ENCODE data around the gene MTA3. TPM values are rescaled to one million over a fixed set of nuclear protein-coding genes. Genes with fewer than 3 reads are reported as not detected.
"Not testable (repeated sequence)": the region's sequence is repeated elsewhere in the genome, so short reads cannot be mapped to it uniquely, and the experiment has no call there.

Gene MTA3
- total RNA-seq, 2 donors from 2014 or later: 22.7 to 30.9 TPM

GRCh38 chr2:42696987-42697386, 128.6 kb downstream of the MTA3 start:
- no peaks in the 10 kb centered on the region for H3K9me3 Mint-ChIP-seq
- no peak overlapping the region for H3K27ac Mint-ChIP-seq
- H3K4me1 Mint-ChIP-seq: no peaks in the 10 kb centered on the region
- no peaks in the 10 kb centered on the region for H3K27me3 Mint-ChIP-seq
- H3K36me3 Mint-ChIP-seq (ENCODE audit: low read depth): peaks cover 2% of the 10 kb centered on the region
- no peak overlapping the region for H3K4me3 Mint-ChIP-seq
- ATAC-seq (replicated peaks): no peak

DNA sequence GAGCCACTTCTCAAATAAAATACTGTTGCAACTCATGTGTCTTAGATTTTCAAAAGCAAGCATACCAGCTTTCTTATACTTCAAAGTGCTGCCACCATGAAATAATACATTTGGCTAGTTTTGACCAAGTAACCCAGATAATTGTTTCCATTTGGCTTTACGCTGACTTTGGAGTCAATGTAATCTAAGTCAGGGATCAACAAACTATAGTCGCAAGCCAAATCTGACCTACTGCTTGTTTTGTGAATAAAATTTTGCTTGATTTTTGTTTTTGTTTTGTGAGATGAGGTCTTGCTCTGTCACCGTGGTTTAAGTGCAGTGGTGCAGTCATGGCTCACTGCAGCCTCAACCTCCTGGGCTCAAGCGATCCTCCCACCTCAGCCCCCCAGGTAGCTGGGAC, 130.5 kb downstream of the MTA3 start:
- Mint-ChIP-seq H3K9me3 (no peaks in the 10 kb centered on the region), H3K36me3 (ENCODE audit: low read depth) (peaks cover 9% of the 10 kb centered on the region), H3K4me3 (no peak overlapping the region), H3K27me3 (no peaks in the 10 kb centered on the region), H3K27ac (no peak overlapping the region), H3K4me1 (no peaks in the 10 kb centered on the region)
- no peak for ATAC-seq (replicated peaks)

DNA sequence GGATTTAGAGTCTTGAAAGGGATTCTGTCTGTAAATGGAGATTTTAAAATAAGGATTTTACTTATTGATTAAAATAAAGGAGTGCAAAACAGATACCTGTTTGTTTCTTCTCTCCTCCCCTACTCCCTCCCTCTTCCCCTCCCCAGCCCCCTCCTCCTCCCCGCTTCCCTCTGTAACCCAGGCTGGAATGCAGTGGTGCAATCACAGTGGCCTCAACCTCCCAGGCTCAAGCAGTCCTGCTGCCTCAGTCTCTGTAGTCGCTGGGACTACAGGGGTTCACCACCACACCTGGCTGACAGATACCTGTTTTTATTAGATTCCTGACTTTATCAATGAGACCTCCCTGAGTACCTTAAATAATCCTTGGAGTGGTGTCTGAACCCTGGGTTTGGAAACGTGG, 138.4 kb downstream of the MTA3 start:
- peaks cover 45% of the 10 kb centered on the region for H3K36me3 Mint-ChIP-seq (ENCODE audit: low read depth)
- H3K27me3 Mint-ChIP-seq: no peaks in the 10 kb centered on the region
- no peak overlapping the region for H3K4me3 Mint-ChIP-seq
- ATAC-seq (replicated peaks): no peak
- no peaks in the 10 kb centered on the region for H3K4me1 Mint-ChIP-seq
- no peaks in the 10 kb centered on the region for H3K9me3 Mint-ChIP-seq
- no peak overlapping the region for H3K27ac Mint-ChIP-seq

- Mint-ChIP-seq H3K9me3 (no peaks in the 10 kb centered on the region), H3K36me3 (ENCODE audit: low read depth) (peaks cover 43% of the 10 kb centered on the region), H3K27ac (no peak overlapping the region), H3K4me1 (no peaks in the 10 kb centered on the region), H3K4me3 (no peak overlapping the region), H3K27me3 (no peaks in the 10 kb centered on the region)
- no peak for ATAC-seq (replicated peaks)
Measured at GRCh38 chr2:42708179-42708578, 139.7 kb downstream of the MTA3 start.

DNA sequence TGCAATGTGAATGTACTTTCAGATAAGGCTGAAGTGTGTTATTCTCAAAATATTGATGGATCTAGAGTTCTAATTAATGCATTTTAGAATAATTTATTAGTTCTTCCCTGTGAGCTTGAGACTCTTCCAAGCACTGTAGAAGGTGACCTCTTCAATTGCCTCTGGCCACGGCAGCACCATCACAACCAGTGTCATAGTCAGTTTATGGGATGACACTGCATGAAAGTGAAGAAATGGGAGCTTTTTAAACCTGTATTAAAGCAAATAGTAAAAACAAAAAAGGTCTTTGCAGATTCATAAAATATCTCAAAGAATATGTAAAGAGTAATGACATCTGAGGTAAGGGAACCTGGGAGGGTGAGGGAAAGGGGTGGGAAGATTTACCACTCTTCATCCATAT, 143.5 kb downstream of the MTA3 start:
- no peak overlapping the region for H3K4me3 Mint-ChIP-seq
- H3K27me3 Mint-ChIP-seq: no peaks in the 10 kb centered on the region
- H3K4me1 Mint-ChIP-seq: no peaks in the 10 kb centered on the region
- H3K36me3 Mint-ChIP-seq (ENCODE audit: low read depth): peaks cover 25% of the 10 kb centered on the region
- H3K27ac Mint-ChIP-seq: no peak overlapping the region
- no peak for ATAC-seq (replicated peaks)
- H3K9me3 Mint-ChIP-seq: no peaks in the 10 kb centered on the region

- no peaks in the 10 kb centered on the region for H3K4me1 Mint-ChIP-seq
- H3K4me3 Mint-ChIP-seq: no peak overlapping the region
- H3K27ac Mint-ChIP-seq: no peak overlapping the region
- no peaks in the 10 kb centered on the region for H3K9me3 Mint-ChIP-seq
- peaks cover 15% of the 10 kb centered on the region for H3K36me3 Mint-ChIP-seq (ENCODE audit: low read depth)
- no peak for ATAC-seq (replicated peaks)
- H3K27me3 Mint-ChIP-seq: no peaks in the 10 kb centered on the region
Measured at GRCh38 chr2:42712934-42713333, 144.5 kb downstream of the MTA3 start.

- Mint-ChIP-seq H3K27ac (no peak overlapping the region), H3K4me1 (no peaks in the 10 kb centered on the region), H3K27me3 (no peaks in the 10 kb centered on the region), H3K36me3 (ENCODE audit: low read depth) (peaks cover 5% of the 10 kb centered on the region), H3K9me3 (no peaks in the 10 kb centered on the region), H3K4me3 (no peak overlapping the region)
- no peak for ATAC-seq (replicated peaks)
Measured at GRCh38 chr2:42713920-42714319, 145.5 kb downstream of the MTA3 start.

DNA sequence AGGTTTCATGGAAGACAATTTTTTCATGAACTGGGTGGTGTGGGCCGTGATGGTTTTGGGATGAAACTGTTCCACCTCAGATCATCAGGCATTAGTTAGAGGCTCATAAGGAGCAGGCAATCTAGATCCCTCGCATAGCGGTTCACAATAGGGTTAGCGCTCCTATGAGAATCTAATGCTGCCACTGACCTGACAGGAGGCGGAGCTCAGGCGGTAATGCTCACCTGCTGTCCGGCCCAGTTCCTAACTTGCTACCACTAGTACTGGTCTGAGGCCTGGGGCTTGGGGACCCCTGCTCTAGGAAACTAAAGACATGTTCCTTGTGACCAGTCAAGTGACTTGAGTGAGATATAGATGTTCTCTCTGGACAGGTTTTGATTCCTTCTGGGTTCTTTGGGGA, 146.3 kb downstream of the MTA3 start:
- Mint-ChIP-seq H3K27me3 (no peaks in the 10 kb centered on the region), H3K27ac (no peak overlapping the region), H3K36me3 (ENCODE audit: low read depth) (no peaks in the 10 kb centered on the region), H3K9me3 (no peaks in the 10 kb centered on the region), H3K4me1 (no peaks in the 10 kb centered on the region), H3K4me3 (no peak overlapping the region)
- no peak for ATAC-seq (replicated peaks)

DNA sequence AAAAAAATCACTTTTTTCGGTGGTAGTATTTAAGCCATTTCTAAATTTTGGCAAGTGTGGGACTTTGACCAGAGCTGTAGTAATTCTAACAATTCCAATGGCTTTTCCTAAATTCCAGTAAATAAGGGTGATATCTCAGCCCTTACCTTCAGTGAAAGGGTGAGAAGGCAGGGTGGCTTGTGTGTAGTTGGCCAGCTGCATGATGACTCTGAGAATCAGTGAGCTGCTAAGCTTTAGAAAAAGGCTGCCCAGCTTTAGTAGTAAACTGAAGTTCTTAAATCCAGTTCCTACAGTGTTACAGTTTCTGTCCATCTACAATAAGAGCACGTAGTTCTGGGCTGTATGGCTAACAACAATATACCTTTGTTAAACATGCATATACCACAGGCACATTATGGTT, 153.5 kb downstream of the MTA3 start:
- Mint-ChIP-seq H3K27ac (peak overlapping the region; percentile 70), H3K4me1 (peaks cover 7% of the 10 kb centered on the region), H3K9me3 (no peaks in the 10 kb centered on the region), H3K4me3 (no peak overlapping the region), H3K27me3 (no peaks in the 10 kb centered on the region), H3K36me3 (ENCODE audit: low read depth) (peaks cover 6% of the 10 kb centered on the region)
- no peak for ATAC-seq (replicated peaks)

DNA sequence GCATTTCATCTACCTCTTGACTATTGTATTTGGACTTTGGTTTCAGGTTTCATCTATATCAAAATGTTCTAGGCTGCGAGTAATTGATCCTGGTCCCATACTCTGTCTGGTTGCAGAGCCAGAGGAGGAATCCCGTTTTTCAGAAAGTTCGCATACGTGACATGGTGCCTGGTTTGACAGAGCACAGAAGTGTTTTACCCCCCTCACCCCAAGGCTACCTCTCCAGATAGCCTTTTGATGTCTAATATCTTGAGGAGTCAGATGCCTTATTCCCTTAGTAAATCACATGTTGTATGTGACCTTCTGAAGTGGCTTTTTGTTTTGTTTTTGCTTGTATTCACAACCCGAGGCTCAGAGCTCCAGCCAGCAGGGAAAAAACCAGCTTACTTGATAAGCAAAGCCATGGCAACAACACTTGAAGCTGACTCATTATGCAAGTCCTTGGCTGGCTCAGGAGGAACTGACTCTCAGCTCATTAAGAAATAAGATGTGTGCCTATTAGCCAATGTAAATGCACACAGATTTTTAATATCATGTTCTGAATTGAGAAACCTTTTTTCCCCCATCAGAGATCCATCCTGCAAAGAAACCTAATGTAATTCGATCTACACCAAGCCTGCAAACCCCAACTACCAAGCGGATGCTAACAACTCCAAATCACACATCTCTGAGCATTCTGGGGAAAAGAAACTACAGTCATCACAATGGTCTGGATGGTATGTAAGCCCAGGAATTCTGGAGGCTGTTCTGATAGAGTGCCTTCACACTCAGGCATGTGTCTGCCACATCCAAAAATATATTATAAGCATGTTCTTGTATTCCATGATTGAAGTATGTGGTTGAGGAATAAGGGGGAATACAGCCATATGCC, 154.1 kb downstream of the MTA3 start:
- H3K9me3 Mint-ChIP-seq: no peaks in the 10 kb centered on the region
- peak; percentile 94 for ATAC-seq (replicated peaks)
- H3K27me3 Mint-ChIP-seq: no peaks in the 10 kb centered on the region
- no peak overlapping the region for H3K4me3 Mint-ChIP-seq
- peaks cover 6% of the 10 kb centered on the region for H3K36me3 Mint-ChIP-seq (ENCODE audit: low read depth)
- H3K4me1 Mint-ChIP-seq: peaks cover 7% of the 10 kb centered on the region
- H3K27ac Mint-ChIP-seq: peak overlapping the region; percentile 70

- H3K27me3 Mint-ChIP-seq: no peaks in the 10 kb centered on the region
Measured at GRCh38 chr2:42723465-42723864, 155.0 kb downstream of the MTA3 start.

DNA sequence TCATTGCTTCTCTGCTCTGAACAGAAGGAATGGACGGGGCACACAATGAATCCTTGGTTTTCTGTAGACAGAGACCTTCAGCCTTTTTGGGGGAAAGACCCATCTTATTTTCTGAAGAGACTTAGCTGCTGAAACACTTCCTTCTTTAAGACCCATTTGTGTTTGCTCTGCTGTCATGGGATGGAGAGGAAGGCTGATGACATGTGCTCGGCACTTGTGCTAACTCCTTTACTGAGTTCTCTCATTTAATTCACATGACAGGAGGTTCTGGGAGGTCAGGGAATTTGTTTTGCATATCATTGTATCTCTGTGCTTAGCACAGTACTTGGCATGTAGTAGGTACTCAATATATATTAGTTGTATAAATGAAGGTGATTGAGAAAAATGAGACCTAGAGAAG, 156.5 kb downstream of the MTA3 start:
- Mint-ChIP-seq H3K4me1 (peaks cover 7% of the 10 kb centered on the region), H3K9me3 (no peaks in the 10 kb centered on the region)

More at GRCh38 chr2:42723465-42723864, 155.0 kb downstream of the MTA3 start:
- no peak overlapping the region for H3K4me3 Mint-ChIP-seq
- H3K4me1 Mint-ChIP-seq: peaks cover 7% of the 10 kb centered on the region
- H3K27ac Mint-ChIP-seq: no peak overlapping the region
- no peak for ATAC-seq (replicated peaks)
- H3K36me3 Mint-ChIP-seq (ENCODE audit: low read depth): peaks cover 6% of the 10 kb centered on the region
- no peaks in the 10 kb centered on the region for H3K9me3 Mint-ChIP-seq

DNA sequence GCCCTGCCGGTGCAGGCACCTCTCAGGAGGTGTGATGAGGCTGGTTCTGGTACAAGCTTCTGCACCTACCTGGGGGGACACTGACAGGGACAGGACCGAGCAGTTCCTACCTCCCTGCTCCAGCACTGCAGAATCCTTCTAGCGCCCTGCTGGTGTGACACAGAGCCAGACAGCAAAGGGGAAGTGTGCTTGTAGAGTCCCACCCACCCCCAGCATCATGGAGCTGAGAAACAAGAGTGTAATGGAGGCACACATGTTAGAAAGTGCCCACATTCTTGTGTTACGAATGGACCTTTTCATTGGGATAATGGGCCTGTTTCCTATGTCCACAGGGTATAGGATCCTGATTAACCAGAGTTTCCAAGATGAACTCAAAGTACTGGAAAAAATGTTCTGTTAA, 157.2 kb downstream of the MTA3 start:
- Mint-ChIP-seq H3K27ac (no peak overlapping the region), H3K27me3 (no peaks in the 10 kb centered on the region), H3K36me3 (ENCODE audit: low read depth) (peaks cover 18% of the 10 kb centered on the region), H3K4me3 (no peak overlapping the region), H3K9me3 (no peaks in the 10 kb centered on the region), H3K4me1 (peaks cover 7% of the 10 kb centered on the region)
- no peak for ATAC-seq (replicated peaks)

More for the DNA sequence above, 156.5 kb downstream of the MTA3 start:
- Mint-ChIP-seq H3K36me3 (ENCODE audit: low read depth) (peaks cover 12% of the 10 kb centered on the region), H3K27ac (no peak overlapping the region), H3K4me3 (no peak overlapping the region), H3K27me3 (no peaks in the 10 kb centered on the region)
- no peak for ATAC-seq (replicated peaks)

GRCh38 chr2:42726680-42727079, 158.2 kb downstream of the MTA3 start:
- H3K4me1 Mint-ChIP-seq: peaks cover 7% of the 10 kb centered on the region
- no peak overlapping the region for H3K27ac Mint-ChIP-seq
- ATAC-seq (replicated peaks): no peak
- H3K9me3 Mint-ChIP-seq: no peaks in the 10 kb centered on the region
- H3K27me3 Mint-ChIP-seq: no peaks in the 10 kb centered on the region
- H3K36me3 Mint-ChIP-seq (ENCODE audit: low read depth): peaks cover 27% of the 10 kb centered on the region
- no peak overlapping the region for H3K4me3 Mint-ChIP-seq

GRCh38 chr2:42731316-42731715, 162.9 kb downstream of the MTA3 start:
- Mint-ChIP-seq H3K36me3 (ENCODE audit: low read depth) (peaks cover 63% of the 10 kb centered on the region), H3K9me3 (peaks cover 18% of the 10 kb centered on the region)
- ATAC-seq (replicated peaks); H3K4me3 Mint-ChIP-seq; H3K4me1 Mint-ChIP-seq; H3K27ac Mint-ChIP-seq; H3K27me3 Mint-ChIP-seq: not testable (repeated sequence)
